Measurements from ENCODE around the gene WWOX. TPM values are rescaled to one million over a fixed set of nuclear protein-coding genes. Genes with fewer than 3 reads are reported as not detected.

The WWOX gene
- total and polyA plus RNA-seq, 2 donors (not counting 1 experiment from before 2014, with no cell fraction given): 10.5 to 42.3 TPM

DNA sequence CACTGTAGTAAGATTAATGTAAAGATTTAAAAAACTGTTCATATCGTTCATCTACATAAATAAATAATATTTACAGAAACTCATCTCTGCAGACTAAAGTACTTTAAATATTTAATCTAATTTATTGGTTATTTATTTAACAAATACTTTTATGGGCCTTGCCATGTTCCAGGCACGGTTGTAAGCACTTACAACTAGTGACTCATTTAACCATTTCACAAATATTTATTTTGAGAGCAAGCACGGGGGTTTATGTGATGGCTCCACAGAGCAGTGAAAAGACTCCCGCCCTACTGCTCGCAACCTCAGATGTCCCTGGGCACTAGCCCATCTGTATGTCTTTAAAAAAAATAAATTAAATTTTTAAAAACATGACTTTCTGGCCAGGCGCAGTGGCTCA is 575.9 kb downstream of the WWOX start:
- Mint-ChIP-seq H3K27me3 (no peaks in the 10 kb centered on the region), H3K4me3 (no peak overlapping the region), H3K4me1 (no peaks in the 10 kb centered on the region), H3K9me3 (ENCODE audit: insufficient read depth) (no peaks in the 10 kb centered on the region), H3K27ac (no peak overlapping the region)
- Histone ChIP-seq H3K4me3 (ENCODE audit: control extremely low read depth in 1 of 5, extremely low read depth in 1 of 5, insufficient read depth in 1 of 5, low read depth in 2 of 5, low read length in 4 of 5) (no peak overlapping the region), H3K79me2 (ENCODE audit: control insufficient read depth, insufficient read depth, low read length) (no peaks in the 10 kb centered on the region), H3K9ac (ENCODE audit: low read length) (no peak overlapping the region), H3K4me2 (replicated peaks; ENCODE audit: low read depth, low read length, poor library complexity, severe bottlenecking) (no peak overlapping the region), H3K27ac (ENCODE audit: low read length in 2 of 2) (no peak overlapping the region), H3K27me3 (replicated peaks in 1 of 4; ENCODE audit: control extremely low read depth in 1 of 4, control insufficient read depth in 3 of 4, insufficient read depth in 4 of 4, low read length in 3 of 4) (no peaks in the 10 kb centered on the region), H4K20me1 (ENCODE audit: control insufficient read depth, insufficient read depth, low read length, poor library complexity, severe bottlenecking) (no peaks in the 10 kb centered on the region), H3K4me1 (ENCODE audit: control insufficient read depth in 2 of 2, insufficient read depth in 2 of 2, low read length in 2 of 2) (no peaks in the 10 kb centered on the region), H2AFZ (ENCODE audit: insufficient read depth, low read depth, low read length, poor library complexity, severe bottlenecking) (no peak overlapping the region), H3K9me3 (ENCODE audit: control extremely low read depth in 1 of 3, control insufficient read depth in 2 of 3, insufficient read depth in 1 of 3, low read length in 2 of 3) (no peaks in the 10 kb centered on the region), H3K36me3 (replicated peaks in 1 of 2; ENCODE audit: control extremely low read depth in 1 of 2, control insufficient read depth in 1 of 2, extremely low read depth in 1 of 2, insufficient read depth in 2 of 2, low read length in 1 of 2) (no peaks in the 10 kb centered on the region)
- intact Hi-C loops (cut with micrococcal nuclease): no loop called here
- no peak for DNase-seq
- CTCF ChIA-PET: no interaction called here
- WGBS (ENCODE audit: insufficient coverage): 100% methylated on average over 1 of the region's 6 CpGs
- ATAC-seq (ENCODE audit: low read depth): no peak
- POLR2A ChIA-PET: no interaction called here
- TF ChIP-seq, protein P1, sequence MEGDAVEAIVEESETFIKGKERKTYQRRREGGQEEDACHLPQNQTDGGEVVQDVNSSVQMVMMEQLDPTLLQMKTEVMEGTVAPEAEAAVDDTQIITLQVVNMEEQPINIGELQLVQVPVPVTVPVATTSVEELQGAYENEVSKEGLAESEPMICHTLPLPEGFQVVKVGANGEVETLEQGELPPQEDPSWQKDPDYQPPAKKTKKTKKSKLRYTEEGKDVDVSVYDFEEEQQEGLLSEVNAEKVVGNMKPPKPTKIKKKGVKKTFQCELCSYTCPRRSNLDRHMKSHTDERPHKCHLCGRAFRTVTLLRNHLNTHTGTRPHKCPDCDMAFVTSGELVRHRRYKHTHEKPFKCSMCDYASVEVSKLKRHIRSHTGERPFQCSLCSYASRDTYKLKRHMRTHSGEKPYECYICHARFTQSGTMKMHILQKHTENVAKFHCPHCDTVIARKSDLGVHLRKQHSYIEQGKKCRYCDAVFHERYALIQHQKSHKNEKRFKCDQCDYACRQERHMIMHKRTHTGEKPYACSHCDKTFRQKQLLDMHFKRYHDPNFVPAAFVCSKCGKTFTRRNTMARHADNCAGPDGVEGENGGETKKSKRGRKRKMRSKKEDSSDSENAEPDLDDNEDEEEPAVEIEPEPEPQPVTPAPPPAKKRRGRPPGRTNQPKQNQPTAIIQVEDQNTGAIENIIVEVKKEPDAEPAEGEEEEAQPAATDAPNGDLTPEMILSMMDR (IDR thresholded peaks at IDR 0.05): no peak
- TF ChIP-seq EZH2 (IDR thresholded peaks at IDR 0.05; ENCODE audit: borderline replicate concordance, insufficient read depth, low read depth, low read length, poor library complexity, severe bottlenecking): no peak

DNA sequence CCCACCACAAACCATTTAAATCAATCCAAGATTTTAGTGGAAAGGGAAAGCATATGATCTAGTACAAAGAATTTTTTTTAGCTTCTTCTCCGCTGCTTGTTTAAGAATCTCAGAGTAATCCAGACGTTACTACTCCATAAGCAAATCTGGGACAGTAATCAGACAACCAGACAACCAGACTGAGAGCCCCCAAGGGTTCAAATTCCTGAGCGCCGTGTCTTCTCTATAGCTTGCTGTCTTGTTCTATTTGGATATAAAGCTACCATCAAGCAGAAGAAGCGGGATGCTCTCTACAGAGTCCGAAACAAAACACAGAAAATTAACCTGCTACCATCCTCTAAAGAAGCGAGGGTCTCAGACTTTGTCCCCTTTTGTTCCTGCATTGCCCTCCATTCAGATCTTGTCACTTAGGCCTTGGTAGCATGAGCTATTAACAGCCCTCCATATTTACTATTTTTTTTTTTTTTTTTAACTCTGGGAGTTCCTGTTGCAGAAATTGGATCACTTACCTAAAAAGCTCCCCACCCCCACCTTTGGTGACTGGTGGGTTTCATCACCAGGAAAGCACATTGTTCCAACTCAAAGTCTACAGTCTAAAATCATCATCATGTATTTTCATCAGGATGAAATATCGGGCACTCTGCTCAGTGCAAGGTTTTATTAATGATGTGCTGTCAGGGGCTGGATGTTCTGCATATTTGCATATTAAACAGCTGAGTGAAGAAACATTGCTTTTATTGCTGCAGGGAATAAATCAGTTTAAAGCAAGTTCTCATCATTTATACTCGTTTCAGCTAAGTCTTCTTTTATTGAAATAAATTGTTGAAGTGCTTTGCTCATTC is 576.7 kb downstream of the WWOX start:
- Histone ChIP-seq H3K27ac (ENCODE audit: low read length in 2 of 2) (no peak overlapping the region), H3K27me3 (replicated peaks in 1 of 4; ENCODE audit: control extremely low read depth in 1 of 4, control insufficient read depth in 3 of 4, insufficient read depth in 4 of 4, low read length in 3 of 4) (no peaks in the 10 kb centered on the region), H3K4me3 (ENCODE audit: control extremely low read depth in 1 of 5, extremely low read depth in 1 of 5, insufficient read depth in 1 of 5, low read depth in 2 of 5, low read length in 4 of 5) (no peak overlapping the region), H3K9me3 (ENCODE audit: control extremely low read depth in 1 of 3, control insufficient read depth in 2 of 3, insufficient read depth in 1 of 3, low read length in 2 of 3) (no peaks in the 10 kb centered on the region), H3K4me1 (ENCODE audit: control insufficient read depth in 2 of 2, insufficient read depth in 2 of 2, low read length in 2 of 2) (no peaks in the 10 kb centered on the region), H3K36me3 (replicated peaks in 1 of 2; ENCODE audit: control extremely low read depth in 1 of 2, control insufficient read depth in 1 of 2, extremely low read depth in 1 of 2, insufficient read depth in 2 of 2, low read length in 1 of 2) (no peaks in the 10 kb centered on the region), H3K79me2 (ENCODE audit: control insufficient read depth, insufficient read depth, low read length) (no peaks in the 10 kb centered on the region), H3K9ac (ENCODE audit: low read length) (no peak overlapping the region), H3K4me2 (replicated peaks; ENCODE audit: low read depth, low read length, poor library complexity, severe bottlenecking) (no peak overlapping the region), H2AFZ (ENCODE audit: insufficient read depth, low read depth, low read length, poor library complexity, severe bottlenecking) (no peak overlapping the region), H4K20me1 (ENCODE audit: control insufficient read depth, insufficient read depth, low read length, poor library complexity, severe bottlenecking) (no peaks in the 10 kb centered on the region)
- intact Hi-C loops (cut with micrococcal nuclease): no loop called here
- ATAC-seq (ENCODE audit: low read depth): no peak
- no peaks in the 10 kb centered on the region for H3K9me3 Mint-ChIP-seq (ENCODE audit: insufficient read depth)
- no peak overlapping the region for H3K27ac Mint-ChIP-seq
- POLR2A ChIA-PET: no interaction called here
- CTCF ChIA-PET: no interaction called here
- TF ChIP-seq, protein P1 (IDR thresholded peaks at IDR 0.05): no peak
- no peak for TF ChIP-seq EZH2 (IDR thresholded peaks at IDR 0.05; ENCODE audit: borderline replicate concordance, insufficient read depth, low read depth, low read length, poor library complexity, severe bottlenecking)
- WGBS (ENCODE audit: insufficient coverage): 93% methylated on average over 3 of the region's 9 CpGs
- no peak overlapping the region for H3K4me3 Mint-ChIP-seq
- H3K4me1 Mint-ChIP-seq: no peaks in the 10 kb centered on the region
- no peak for DNase-seq
- no peaks in the 10 kb centered on the region for H3K27me3 Mint-ChIP-seq
